Tibial artery (tissue), 4 donors: ENCODE results near the gene SFI1.
A peak's percentile ranks its signal among the peaks of the same experiment; 100 is the strongest.

Experiments used
- DNase-seq, 2 donors: peaks; one replicate each; pipeline ENCODE4 v3.0.0-alpha.2; 2019
- H3K27ac ChIP-seq, 2 donors: fragments of 200-600 bp; sonication (generic) in 1 of 2; 1 replicate in 1 of 2; 2 replicates in 1 of 2; pipeline ENCODE4 v1.5.1; 2018 to 2019; ENCODE audit warnings: mild to moderate bottlenecking in 1 of 2
- H3K27me3 ChIP-seq, 2 donors: fragments of 200-600 bp; sonication (generic) in 1 of 2; one replicate each; pipeline versions ENCODE4 v1.5.1 to v1.6.0; 2016 to 2019
- H3K36me3 ChIP-seq, 3 donors: fragments of 200-600 bp; sonication (generic) in 2 of 3; one replicate each; pipeline ENCODE4 v1.5.1; 2016 to 2019; ENCODE audit warnings: mild to moderate bottlenecking in 2 of 3
- H3K4me1 ChIP-seq, 4 donors: fragments of 200-600 bp; sonication (generic) in 2 of 4; 1 replicate in 3 of 4; 2 replicates in 1 of 4; pipeline ENCODE4 v1.5.1; 2016 to 2019
- H3K4me3 ChIP-seq, 2 donors: fragments of 200-600 bp; sonication (generic) in 1 of 2; 1 replicate in 1 of 2; 2 replicates in 1 of 2; pipeline ENCODE4 v1.5.1; 2018 to 2019; ENCODE audit warnings: mild to moderate bottlenecking in 2 of 2
- H3K9me3 ChIP-seq, 3 donors: fragments of 200-600 bp; sonication (generic) in 1 of 3; one replicate each; pipeline ENCODE4 v1.5.1; 2016 to 2019
- CTCF ChIP-seq, 2 experiments: fragments of 200-600 bp in 1 of 2; fragments of 450-650 bp in 1 of 2; IDR thresholded peaks; one replicate each; pipeline ENCODE4 v1.5.1; 2017 to 2019; ENCODE audit warnings: antibody characterized with exemption in 2 of 2, mild to moderate bottlenecking in 1 of 2, moderate library complexity in 1 of 2
- intact Hi-C: fragments of 100-400 bp; cut with DNase I; formaldehyde crosslinking; loops from one replicate; pipeline ENCODE4 v1.15.0; 2023; ENCODE audit warnings: low total_unique reads

Gene SFI1

GRCh38 chr22:31578171-31578570, 81.8 kb downstream of the SFI1 start:
- intact Hi-C loops = no loop called here
- H3K36me3 ChIP-seq = peaks cover 15 to 75% (median 16%) of the 10 kb centered on the region in 3 donors
- no peak for DNase-seq
- H3K9me3 ChIP-seq = no peaks in the 10 kb centered on the region
- H3K4me1 ChIP-seq = peaks cover 0 to 8% (median 0%) of the 10 kb centered on the region in 4 donors
- no peak overlapping the region for H3K27ac ChIP-seq
- TF ChIP-seq CTCF (IDR thresholded peaks at IDR 0.05) = no peak
- H3K4me3 ChIP-seq = no peak overlapping the region
- no peaks in the 10 kb centered on the region for H3K27me3 ChIP-seq

GRCh38 chr22:31579835-31580242, 83.5 kb downstream of the SFI1 start:
- Histone ChIP-seq H3K27me3 (no peaks in the 10 kb centered on the region), H3K27ac (no peak overlapping the region), H3K36me3 (peaks cover 11 to 78% (median 19%) of the 10 kb centered on the region in 3 donors), H3K4me3 (no peak overlapping the region), H3K4me1 (peaks cover 0 to 13% (median 0%) of the 10 kb centered on the region in 4 donors), H3K9me3 (no peaks in the 10 kb centered on the region)
- intact Hi-C loops = no loop called here
- DNase-seq = no peak
- TF ChIP-seq CTCF (IDR thresholded peaks at IDR 0.05) = no peak

- peaks cover 0 to 30% (median 0%) of the 10 kb centered on the region in 4 donors for H3K4me1 ChIP-seq
- H3K4me3 ChIP-seq = no peak overlapping the region
- H3K27me3 ChIP-seq = no peaks in the 10 kb centered on the region
- H3K27ac ChIP-seq = no peak overlapping the region
- DNase-seq = no peak
- intact Hi-C loops = no loop called here
- peaks cover 26 to 76% (median 38%) of the 10 kb centered on the region in 3 donors for H3K36me3 ChIP-seq
- H3K9me3 ChIP-seq = no peaks in the 10 kb centered on the region
- TF ChIP-seq CTCF (IDR thresholded peaks at IDR 0.05) = no peak
Observed at GRCh38 chr22:31583861-31584485, 87.6 kb downstream of the SFI1 start.

- Histone ChIP-seq H3K36me3 (peaks cover 30 to 73% (median 38%) of the 10 kb centered on the region in 3 donors), H3K27me3 (no peaks in the 10 kb centered on the region), H3K9me3 (no peaks in the 10 kb centered on the region), H3K27ac (peak overlapping the region in 1 of 2 donors; percentile 22), H3K4me1 (peaks cover 0 to 30% (median 0%) of the 10 kb centered on the region in 4 donors), H3K4me3 (no peak overlapping the region)
- DNase-seq = no peak
- TF ChIP-seq CTCF (IDR thresholded peaks at IDR 0.05) = no peak
- intact Hi-C loops = no loop called here
Observed at GRCh38 chr22:31584804-31585160, 88.4 kb downstream of the SFI1 start.

GRCh38 chr22:31585161-31585859, 89.0 kb downstream of the SFI1 start:
- no peaks in the 10 kb centered on the region for H3K9me3 ChIP-seq
- no peak overlapping the region for H3K4me3 ChIP-seq
- peaks cover 30 to 68% (median 38%) of the 10 kb centered on the region in 3 donors for H3K36me3 ChIP-seq
- intact Hi-C loops = no loop called here
- TF ChIP-seq CTCF (IDR thresholded peaks at IDR 0.05) = no peak
- H3K27me3 ChIP-seq = no peaks in the 10 kb centered on the region
- H3K27ac ChIP-seq = peak overlapping the region in 1 of 2 donors; percentile 22
- DNase-seq = no peak
- H3K4me1 ChIP-seq = peaks cover 0 to 30% (median 0%) of the 10 kb centered on the region in 4 donors
